GM12864 (cell line): ENCODE results near the gene PYGO1.

Experiments
- DNase-seq: peaks from one replicate; pipeline ENCODE4 v3.0.0-alpha.2; 2011; ENCODE audit warnings: low read depth
- H3K4me3 ChIP-seq: 2 replicates; pipeline ENCODE4 v1.5.1; 2011; ENCODE audit warnings: mild to moderate bottlenecking, low read depth, low read length, control low read depth
- CTCF ChIP-seq: IDR thresholded peaks from 2 replicates; pipeline ENCODE4 v1.5.1; 2011; ENCODE audit warnings: low read depth, mild to moderate bottlenecking, moderate library complexity, low read length, control low read depth, inconsistent platforms; ENCODE audit errors: missing control alignments

PYGO1 gene

GRCh38 chr15:55576943-55577342 lies 11.2 kb downstream of the PYGO1 start:
- H3K4me3 ChIP-seq: no peak overlapping the region
- no peak for DNase-seq
- TF ChIP-seq CTCF: no peak

- no peak for TF ChIP-seq CTCF
- no peak overlapping the region for H3K4me3 ChIP-seq
- DNase-seq: no peak
Measured at GRCh38 chr15:55574096-55574495, 14.0 kb downstream of the PYGO1 start.

GRCh38 chr15:55573224-55573623 lies 14.9 kb downstream of the PYGO1 start:
- no peak overlapping the region for H3K4me3 ChIP-seq
- DNase-seq: no peak
- no peak for TF ChIP-seq CTCF

GRCh38 chr15:55564347-55565145 lies 23.6 kb downstream of the PYGO1 start:
- no peak overlapping the region for H3K4me3 ChIP-seq
- TF ChIP-seq CTCF: peak; percentile 15
- no peak for DNase-seq

GRCh38 chr15:55562601-55563000 lies 25.5 kb downstream of the PYGO1 start:
- H3K4me3 ChIP-seq: no peak overlapping the region
- DNase-seq: no peak
- no peak for TF ChIP-seq CTCF

- H3K4me3 ChIP-seq: no peak overlapping the region
- TF ChIP-seq CTCF: no peak
- no peak for DNase-seq
Measured at GRCh38 chr15:55555089-55555488, 33.1 kb downstream of the PYGO1 start.

- no peak for TF ChIP-seq CTCF
- no peak overlapping the region for H3K4me3 ChIP-seq
- no peak for DNase-seq
Measured at GRCh38 chr15:55552926-55553325, 35.2 kb downstream of the PYGO1 start.
